Central memory CD4-positive, alpha-beta T cell (primary cell): ENCODE measurements around the gene RBAK.
"Not testable (repeated sequence)": the region's sequence is repeated elsewhere in the genome, so short reads cannot be mapped to it uniquely, and the experiment has no call there.

ENCODE experiments used
- DNase-seq: peaks from one replicate; pipeline ENCODE4 v3.0.0; 2022

RBAK gene

GRCh38 chr7:5053175-5053574, 7.5 kb downstream of the RBAK start:
- DNase-seq = no peak

- no peak for DNase-seq
These were observed 18.0 kb downstream of the RBAK start for GRCh38 chr7:5063698-5064097.

GRCh38 chr7:5064391-5065106, 18.9 kb downstream of the RBAK start:
- no peak for DNase-seq

GRCh38 chr7:5065107-5065407, 19.4 kb downstream of the RBAK start:
- no peak for DNase-seq

- no peak for DNase-seq
These were observed 22.9 kb downstream of the RBAK start for GRCh38 chr7:5068521-5068920.

- DNase-seq = no peak
These were observed 24.5 kb downstream of the RBAK start for GRCh38 chr7:5070206-5070605.

- DNase-seq = not testable (repeated sequence)
These were observed 29.5 kb downstream of the RBAK start for GRCh38 chr7:5075187-5075586.

GRCh38 chr7:5077740-5078139, 32.1 kb downstream of the RBAK start:
- DNase-seq = no peak

GRCh38 chr7:5082806-5083205, 37.1 kb downstream of the RBAK start:
- DNase-seq = no peak

GRCh38 chr7:5083311-5083711, 37.7 kb downstream of the RBAK start:
- no peak for DNase-seq

- DNase-seq = no peak
These were observed 40.6 kb downstream of the RBAK start for GRCh38 chr7:5086256-5086655.

- DNase-seq = not testable (repeated sequence)
These were observed 42.7 kb downstream of the RBAK start for GRCh38 chr7:5088228-5088833.

- DNase-seq = no peak
These were observed 43.2 kb downstream of the RBAK start for GRCh38 chr7:5088906-5089305.

GRCh38 chr7:5093948-5094347, 48.3 kb downstream of the RBAK start:
- no peak for DNase-seq

GRCh38 chr7:5094641-5095040, 49.0 kb downstream of the RBAK start:
- DNase-seq = no peak

GRCh38 chr7:5116359-5116758, 70.7 kb downstream of the RBAK start:
- no peak for DNase-seq

- no peak for DNase-seq
These were observed 71.7 kb downstream of the RBAK start for GRCh38 chr7:5117095-5117970.
